NCI-H345 treated with DMSO at 0.1 percent for 48 hours (cell line): ENCODE measurements around the gene TTC7B.
A peak's percentile ranks its signal among the peaks of the same experiment; 100 is the strongest.

ENCODE experiments used
- DNase-seq: peaks from one replicate; lab custom pipeline; 2025; ENCODE audit not compliant: unreplicated experiment; lab: John Stamatoyannopoulos, UW

The TTC7B gene

GRCh38 chr14:90580377-90581335 lies 235.6 kb downstream of the TTC7B start:
- peak; percentile 47 for DNase-seq

GRCh38 chr14:90579816-90580215 lies 236.4 kb downstream of the TTC7B start:
- no peak for DNase-seq

- DNase-seq = no peak
Measured at GRCh38 chr14:90579088-90579487, 237.1 kb downstream of the TTC7B start.

- DNase-seq = no peak
Measured at GRCh38 chr14:90578283-90578985, 237.8 kb downstream of the TTC7B start.

GRCh38 chr14:90577661-90578282 lies 238.5 kb downstream of the TTC7B start:
- DNase-seq = no peak

- DNase-seq = no peak
Measured at GRCh38 chr14:90576981-90577660, 239.1 kb downstream of the TTC7B start.

- no peak for DNase-seq
Measured at GRCh38 chr14:90576581-90576980, 239.6 kb downstream of the TTC7B start.

- DNase-seq = no peak
Measured at GRCh38 chr14:90575781-90576180, 240.4 kb downstream of the TTC7B start.

GRCh38 chr14:90575336-90575735 lies 240.9 kb downstream of the TTC7B start:
- DNase-seq = no peak

- peak; percentile 93 for DNase-seq
Measured at GRCh38 chr14:90574188-90575131, 241.8 kb downstream of the TTC7B start.

- DNase-seq = no peak
Measured at GRCh38 chr14:90573385-90574105, 242.7 kb downstream of the TTC7B start.

- DNase-seq = no peak
Measured at GRCh38 chr14:90572441-90573150, 243.6 kb downstream of the TTC7B start.

GRCh38 chr14:90571149-90571947 lies 244.9 kb downstream of the TTC7B start:
- DNase-seq = no peak

GRCh38 chr14:90570461-90570860 lies 245.8 kb downstream of the TTC7B start:
- DNase-seq = no peak

- DNase-seq = no peak
Measured at GRCh38 chr14:90569606-90570387, 246.4 kb downstream of the TTC7B start.

- DNase-seq = no peak
Measured at GRCh38 chr14:90569201-90569600, 247.0 kb downstream of the TTC7B start.

- DNase-seq = no peak
Measured at GRCh38 chr14:90568405-90568804, 247.8 kb downstream of the TTC7B start.
